GM21423 (cell line): ENCODE results near the gene PDGFA.

Source experiments
- ATAC-seq: cut with Tn5 transposase; IDR thresholded peaks from one replicate; pipeline ENCODE4 v1.9.1; 2021; ENCODE audit warnings: mild to moderate bottlenecking, moderate library complexity; ENCODE audit not compliant: unreplicated experiment

The PDGFA gene

DNA sequence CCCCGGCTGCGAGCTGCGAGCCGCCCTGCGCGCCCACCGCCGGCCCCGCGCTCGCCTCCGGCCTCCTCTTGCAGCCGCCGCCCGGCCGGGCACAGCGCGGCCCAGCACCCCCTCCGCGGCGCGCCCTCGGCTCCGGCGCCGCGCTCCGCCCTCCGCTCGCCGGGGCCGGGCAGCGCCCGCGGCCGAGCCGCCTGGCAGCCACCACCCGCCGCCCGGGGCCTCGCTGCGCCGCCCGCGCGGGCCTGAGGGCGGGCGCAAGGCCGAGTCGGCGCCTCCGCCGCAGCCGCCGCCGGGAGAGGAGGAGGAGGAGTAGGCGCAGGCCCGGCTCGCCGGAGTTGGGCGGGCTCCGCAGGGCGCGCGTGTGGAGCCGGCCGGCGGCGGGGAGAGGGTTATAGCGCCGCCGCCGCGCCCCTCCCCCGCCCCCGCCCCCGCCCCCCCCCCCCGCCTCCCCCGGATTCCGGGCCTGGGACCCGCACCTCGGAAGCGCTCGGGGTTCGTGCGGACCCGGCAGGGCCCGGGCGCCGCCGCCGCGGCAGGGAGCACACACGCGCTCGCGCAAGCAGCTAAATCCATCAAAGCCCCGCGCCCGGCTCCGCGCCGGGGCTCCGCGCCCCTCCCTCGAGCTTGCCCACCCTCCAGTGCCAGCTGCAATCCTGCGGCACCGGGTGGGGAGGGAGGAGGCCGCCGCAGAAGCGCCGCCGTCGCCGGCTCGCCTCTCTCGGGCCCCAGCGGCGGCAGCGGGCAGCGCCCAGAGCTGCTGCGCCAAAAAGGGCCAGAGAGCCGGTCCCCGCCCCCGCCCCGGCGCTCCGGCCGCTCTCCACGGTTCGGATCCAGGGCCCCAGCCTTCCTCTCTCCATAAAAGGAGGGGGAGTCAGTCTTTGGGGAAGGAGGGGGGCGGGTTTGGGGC, at the start of gene PDGFA:
Gene PDGFA (minus strand): TSS at position 363 of the 907 bp plus-strand sequence. CDS start 845 bp downstream, outside the sequence.
- ATAC-seq, result no peak

DNA sequence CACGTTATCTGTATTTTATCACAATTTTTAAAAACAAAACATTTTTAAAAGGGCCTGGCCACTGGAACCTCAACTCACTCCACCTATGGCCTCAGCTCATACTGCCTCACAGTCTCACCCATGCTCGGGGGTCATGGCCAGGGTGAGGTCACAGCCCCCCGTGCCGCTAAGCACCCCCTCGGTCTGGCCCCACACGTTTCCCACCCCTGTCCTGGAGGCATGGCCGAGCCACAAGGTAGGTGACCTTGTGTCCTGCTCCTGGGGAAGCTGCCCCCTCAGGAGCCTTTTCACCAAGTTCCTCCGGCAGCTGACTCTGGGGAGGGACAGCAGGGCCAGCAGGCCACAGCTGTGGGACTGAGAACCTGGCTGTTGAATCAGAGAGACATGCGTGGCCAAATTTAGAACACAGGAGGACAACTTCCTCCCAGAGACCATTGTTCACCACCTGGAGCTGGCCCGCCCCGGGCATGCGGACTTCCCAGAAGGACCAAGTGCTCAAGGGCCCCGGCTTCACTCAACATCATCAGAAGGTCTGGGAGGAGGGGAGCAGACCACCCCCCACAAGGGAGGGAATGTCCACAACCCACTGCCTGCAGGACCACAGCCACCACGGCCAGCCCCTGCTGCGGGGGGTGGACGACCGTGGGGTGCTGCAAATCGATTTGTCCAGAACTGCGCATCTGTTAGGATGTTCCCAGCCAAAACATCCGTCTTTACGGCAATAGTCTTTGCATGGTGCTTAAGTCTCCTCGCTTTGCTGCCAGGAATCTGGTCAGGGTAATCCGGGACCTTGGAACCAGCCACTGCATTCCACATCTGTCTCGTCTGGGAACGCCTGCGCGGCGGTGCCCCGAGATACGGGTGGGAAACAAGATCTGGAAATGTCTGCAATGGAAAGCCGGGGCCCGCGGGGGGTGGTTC, 48.6 kb upstream of the PDGFA start:
- ATAC-seq, result no peak

DNA sequence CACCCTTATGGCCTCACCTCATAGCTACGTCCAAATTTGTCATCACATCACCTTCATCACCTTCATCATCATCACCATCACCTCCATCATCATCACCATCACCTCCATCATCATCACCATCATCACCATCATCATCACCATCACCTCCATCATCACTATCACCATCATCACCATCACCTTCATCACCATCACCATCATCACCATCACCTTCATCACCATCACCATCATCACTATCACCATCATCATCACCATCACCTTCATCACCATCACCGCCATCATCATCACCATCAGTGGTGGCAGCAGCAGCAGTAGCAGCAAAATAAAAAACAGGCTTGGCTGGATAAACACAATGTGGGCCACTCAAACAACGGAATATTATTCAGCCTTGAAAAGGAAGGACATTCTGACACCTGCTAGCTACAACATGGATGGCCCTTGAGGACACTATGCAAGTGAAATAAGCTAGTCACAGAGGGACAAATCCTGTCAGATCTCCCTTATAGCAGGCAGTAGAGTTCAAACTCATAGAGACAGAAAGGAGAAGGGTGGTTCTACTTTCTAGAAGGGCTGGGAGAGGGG, 47.7 kb upstream of the PDGFA start:
- no peak for ATAC-seq

DNA sequence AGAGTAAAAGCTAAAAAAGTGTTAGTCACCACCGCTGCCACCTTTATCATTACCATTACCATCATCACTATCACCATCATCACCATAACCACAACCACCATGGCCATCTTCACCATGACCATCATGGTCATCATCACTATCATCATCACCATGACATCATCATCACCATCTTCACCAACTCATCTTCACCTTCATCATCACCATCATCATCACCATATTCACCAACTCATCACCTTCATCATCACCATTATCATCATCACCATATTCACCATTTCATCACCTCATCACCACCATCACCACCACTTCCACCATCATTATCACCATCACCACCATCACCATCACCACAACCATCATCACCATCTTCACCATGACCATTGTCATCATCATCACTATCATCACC, 46.5 kb upstream of the PDGFA start:
- no peak for ATAC-seq

DNA sequence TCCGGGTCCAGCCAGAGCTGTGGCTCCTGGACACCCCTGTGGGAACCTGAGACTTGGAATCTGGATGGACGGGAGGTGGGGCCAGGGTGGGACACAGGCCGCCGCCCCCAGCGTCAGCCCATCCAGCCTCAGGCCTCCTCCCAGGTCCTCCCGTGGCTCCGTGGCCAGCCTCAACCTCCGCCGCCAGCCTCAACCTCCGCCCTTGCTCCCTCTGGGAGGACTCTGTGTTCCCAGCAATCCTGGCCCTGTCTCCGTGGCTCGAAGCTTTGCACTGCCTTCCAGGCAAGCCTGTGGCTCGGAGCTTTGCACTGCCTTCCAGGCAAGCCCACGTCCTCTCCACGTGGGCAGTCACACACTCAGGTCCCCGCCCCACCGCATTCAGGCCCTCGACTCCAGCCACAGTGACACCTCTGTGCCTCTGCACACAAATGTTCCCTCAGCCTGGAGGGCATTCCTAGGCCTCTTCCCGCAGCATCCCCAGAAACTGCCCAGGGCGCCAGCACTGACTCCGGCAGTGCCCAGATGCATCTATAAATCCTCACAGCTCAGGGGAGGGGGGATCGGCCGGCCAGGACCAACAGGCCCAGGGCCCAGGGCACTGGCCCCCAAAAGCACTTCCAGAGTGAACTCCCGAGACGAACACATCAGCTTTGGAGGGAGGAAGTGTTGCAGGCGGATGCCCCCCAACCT, 44.7 kb upstream of the PDGFA start:
- ATAC-seq, result no peak

DNA sequence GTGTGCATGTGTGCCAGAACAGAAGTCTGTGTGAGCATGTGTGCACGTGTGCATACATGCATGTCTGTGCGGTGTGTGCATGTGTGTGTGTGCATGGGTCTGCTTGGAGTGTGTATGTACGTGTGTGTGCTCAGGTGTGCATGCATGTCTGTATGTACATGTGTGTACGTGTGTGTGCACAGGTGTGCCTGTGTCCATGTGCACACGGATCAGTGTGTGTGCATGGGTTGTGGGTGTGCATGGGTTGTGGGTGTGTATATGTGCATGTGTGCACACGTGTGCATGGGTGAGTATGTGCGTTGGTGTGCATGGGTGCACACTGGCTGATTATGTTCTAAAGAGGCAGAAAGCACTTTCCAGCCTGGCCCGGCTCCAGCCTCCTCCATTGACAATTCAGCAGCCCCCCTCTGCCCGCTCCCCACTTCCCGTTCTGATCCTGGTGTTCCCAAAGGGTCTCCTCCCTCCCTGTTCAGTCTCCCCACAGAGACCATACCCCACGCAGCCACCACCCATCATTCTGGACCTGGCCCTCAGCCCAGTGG, 44.1 kb upstream of the PDGFA start:
- ATAC-seq, result no peak

DNA sequence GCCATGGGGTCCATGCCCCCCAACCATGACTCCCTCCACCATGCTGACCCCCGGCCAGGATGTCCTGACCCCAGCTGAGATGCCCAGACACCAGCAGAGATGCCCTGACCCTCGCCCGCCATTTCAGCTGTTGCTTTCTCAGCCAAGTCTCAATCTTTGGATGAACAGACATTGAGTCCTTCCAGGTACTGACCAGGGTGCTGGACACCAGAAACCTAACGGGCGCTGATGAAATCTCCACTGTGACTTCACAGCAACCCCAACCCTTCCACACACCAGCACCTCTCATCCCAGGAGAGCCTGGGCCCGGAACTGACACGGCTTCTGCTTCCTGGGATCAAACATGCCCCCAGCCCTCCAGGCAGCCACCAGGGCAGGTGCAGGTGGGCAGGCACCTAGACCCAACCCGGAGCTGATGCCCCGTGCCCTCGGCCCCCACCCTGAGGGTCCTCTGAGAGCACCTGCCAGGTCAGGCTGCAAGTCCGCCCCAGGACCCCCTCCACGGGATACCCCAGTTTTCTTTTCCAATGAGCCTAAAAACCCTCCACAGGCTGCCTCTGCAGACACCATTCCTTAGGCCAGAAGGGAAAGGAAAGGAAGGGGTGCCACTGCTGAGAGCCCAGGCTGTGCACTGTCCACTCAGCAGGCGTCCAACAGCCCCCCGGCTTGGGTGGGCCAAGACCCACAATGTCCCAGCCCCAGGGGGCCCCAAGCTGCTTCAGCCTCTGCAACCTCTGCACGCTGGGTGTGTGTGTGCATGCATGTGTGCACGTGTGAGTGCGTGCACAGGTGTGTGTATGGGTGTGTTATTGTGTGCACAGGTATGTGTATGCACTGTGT, 43.4 kb upstream of the PDGFA start:
- no peak for ATAC-seq

DNA sequence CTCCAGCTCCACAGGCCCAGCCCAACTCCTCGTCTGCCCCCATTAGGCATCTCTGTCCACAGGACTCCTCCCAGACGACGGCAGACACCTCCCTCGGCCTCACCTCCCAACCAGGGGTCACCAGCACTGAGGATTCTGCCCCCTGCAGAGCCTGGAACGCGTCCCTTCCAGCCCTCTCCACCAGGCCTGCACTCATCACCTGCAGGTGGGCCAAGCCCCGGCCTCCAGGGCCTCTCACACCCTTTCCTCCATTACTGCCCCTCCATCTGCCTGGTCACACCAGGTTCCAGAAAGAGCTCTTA, 42.7 kb upstream of the PDGFA start:
- no peak for ATAC-seq

DNA sequence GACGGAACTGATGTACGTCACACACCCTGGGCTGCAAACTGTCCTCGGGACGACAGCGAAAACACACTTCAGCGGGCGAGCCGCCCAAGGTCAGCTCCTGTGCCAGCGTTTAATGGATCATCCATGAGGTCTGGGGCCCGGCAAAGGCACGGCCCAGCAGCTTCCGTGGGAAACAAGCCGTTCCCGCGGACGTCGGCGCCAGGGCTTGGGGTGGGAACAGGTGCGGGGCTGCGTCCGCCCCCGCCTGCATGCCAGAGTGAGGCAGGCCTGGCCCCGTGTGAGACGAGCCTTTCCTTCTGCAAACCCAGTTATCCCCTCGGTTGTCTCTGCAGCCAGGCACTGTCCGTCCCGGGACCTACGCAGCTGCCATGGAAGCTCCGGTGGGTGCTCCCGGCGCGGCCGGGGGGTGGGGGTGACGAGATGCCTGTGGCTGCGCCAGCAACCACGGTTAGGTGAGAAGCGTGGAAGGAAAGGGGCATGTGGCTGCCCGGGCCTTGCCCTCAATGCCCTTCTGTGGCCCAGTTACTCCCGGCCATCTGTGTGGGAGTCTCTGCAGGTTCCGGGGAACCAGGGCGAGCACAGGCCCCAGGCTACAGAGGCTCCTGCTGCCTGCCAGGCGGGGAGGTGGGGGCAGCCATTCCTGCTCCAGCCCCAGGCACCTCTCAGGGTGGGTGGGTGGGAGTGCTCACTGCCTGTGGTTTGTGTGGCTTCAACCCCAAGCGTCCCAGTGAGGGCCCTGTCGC, 42.2 kb upstream of the PDGFA start:
- no peak for ATAC-seq

DNA sequence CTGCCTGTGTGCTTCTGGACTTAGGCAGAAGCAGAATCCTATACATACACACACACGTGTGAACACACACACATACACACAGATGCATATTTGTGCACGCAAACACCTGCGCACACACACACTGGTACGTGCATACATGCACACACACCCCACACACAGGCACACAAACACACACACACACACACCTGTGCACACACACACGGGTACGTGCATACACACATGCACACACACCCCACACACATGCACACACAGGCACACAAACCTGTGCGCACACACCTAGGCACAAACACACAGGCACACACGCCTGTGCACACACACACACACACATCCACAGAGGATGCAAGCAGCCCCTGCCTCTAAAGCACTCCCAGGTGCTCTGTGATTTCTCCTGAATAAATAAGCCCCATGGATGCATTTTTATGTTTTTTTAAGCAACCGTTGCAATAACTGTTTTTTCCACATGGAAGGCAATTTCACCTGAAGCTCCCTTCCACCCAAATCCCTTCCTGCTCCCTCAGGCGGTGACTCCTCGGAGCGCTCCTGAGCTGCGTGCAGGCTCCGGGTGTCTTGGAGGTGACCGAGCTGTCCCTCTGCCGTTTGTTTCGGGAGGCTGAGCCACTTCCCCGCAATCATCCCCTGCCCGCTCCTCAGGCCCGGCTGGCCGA, 41.5 kb upstream of the PDGFA start:
- no peak for ATAC-seq

DNA sequence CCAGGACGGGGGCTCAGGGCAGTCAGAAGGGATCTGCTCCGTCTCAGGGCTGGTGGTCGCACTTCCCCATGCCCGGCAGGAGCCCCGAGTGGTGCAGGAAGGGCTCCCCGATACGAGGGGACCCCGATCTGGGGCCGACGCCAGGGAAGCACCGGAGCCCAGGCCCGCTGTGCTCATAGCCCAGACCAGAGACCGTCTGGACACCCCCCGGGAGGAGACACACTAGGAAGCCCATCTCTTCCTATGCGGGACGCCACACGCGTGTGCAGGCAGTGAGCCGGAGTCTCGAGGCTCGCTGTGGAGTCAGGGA, 39.7 kb upstream of the PDGFA start:
- no peak for ATAC-seq

DNA sequence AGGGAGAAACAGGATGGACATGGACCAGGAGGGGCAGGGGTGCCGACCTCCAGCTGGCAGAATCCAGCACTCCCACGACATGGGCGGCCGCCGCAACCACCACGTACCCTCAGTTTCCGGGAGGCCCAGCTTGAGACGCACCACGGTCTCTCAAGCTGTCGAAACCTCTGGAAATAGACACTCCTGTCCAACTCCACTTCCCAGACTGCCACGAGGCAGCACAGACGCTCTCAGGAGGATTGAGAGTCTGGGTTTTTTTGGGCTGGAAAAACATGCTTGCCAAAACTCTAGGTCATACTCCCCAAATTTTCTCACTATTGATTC, 37.9 kb upstream of the PDGFA start:
- ATAC-seq, result no peak

DNA sequence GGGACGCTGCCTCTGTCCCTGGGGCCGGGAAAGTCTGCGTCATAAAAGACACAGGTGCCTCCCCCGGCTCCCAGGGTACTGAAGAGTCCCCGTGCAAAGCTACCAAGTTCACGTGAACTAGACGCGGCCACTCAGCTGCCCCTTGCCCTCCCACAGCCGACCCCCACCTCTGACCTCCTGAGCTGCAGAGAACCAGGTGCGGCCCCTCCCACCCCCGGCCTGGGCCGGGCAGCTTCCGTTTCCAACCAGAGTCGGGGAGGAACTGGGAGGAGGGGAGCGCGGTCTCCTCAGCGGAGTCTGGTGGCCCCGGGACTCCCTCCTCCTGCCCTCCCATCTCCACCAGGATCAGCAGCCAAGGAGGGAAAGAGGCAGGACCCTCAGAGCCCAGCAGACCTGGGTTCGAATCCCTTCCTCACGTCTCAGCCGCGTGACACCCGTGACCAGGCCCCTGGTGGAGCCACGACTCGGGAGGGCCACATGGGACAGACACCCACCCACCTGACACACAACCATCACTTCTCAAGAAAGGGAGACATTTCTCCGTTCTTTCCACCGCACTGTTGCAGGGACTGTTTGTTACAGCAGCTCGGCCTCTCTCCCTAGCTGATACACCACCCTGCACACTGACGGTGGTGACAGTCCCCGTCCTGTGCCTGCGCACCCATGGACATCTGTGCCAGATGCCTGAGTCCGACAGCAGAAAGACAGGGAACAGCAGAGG, 37.4 kb upstream of the PDGFA start:
- ATAC-seq, result no peak

DNA sequence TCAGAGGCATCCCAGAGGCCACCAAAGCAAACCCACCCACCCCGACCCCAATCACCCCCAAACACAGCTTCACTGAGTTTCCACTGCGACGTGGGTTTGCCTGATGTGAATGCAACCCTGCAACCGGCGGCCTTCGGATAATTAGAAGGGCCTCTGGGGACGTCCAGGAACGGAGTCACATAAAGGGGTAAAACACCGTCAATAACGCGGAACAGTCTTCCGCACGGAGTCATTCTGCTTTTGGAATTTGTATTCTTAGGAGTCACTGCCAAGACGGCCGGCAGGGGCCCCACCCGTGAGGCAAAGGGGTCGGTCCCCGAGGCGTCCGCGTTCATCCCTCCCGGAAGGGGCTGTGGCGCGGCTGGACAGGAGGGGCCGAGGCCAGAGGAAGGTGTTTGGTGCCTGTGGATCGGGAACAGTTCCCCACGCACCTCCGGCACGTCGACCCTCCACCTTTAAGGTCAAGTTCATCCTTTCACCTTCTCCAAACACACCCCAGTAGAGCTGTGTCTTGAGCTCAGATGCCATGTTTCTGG, 36.7 kb upstream of the PDGFA start:
- no peak for ATAC-seq

DNA sequence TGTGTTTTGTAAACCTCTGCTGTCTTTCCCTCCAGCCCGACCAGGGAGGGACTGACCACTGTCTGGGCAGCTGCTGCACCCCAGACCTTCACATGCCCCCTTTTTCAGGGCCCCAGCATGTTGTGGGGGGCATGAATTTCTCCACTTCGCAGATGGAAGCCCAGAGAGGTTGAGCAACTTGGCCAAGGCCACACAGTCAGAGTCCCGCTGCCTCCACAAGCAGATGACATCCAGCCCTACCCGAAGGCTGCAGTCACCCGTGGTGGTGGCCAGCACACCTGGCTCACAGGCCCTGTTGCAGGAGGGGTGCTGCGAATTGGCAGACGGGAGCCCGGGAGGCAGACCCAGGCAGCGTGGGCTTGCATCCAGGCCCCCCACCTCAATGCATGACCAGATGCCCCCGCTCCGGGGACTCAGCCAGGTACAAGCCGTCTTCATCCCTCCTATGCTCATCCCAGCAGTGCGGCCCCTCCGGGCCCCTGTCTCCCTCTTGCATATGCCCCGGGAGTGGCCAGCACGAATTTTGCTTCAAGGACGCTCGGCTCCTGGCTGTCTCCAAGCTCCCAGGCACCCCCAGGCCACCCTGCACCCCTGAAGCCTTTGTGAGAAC, 36.0 kb upstream of the PDGFA start:
- no peak for ATAC-seq

DNA sequence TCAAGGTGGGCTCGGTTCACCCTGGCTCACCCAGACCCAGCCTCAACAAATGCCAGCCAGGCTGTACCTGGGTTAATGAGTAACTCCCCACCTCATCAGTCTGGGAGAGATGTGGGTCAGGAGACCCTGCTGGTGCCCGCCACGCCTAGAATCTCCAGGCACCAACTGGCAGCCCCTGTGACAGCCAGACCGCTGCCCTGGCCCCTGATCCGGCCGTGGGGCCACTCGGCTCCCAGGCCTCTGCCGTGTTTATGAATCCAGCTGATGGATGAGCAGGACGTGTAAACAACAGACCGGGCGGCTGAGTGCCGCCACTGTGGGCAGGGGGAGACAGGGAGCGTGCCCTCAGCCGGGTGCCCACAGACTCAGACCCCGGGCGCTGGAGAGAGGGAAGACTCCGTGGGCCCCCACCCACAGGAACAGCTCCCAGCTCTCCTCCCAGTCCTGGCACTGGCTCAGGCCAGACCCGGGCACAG, 34.0 kb upstream of the PDGFA start:
- ATAC-seq, result no peak

DNA sequence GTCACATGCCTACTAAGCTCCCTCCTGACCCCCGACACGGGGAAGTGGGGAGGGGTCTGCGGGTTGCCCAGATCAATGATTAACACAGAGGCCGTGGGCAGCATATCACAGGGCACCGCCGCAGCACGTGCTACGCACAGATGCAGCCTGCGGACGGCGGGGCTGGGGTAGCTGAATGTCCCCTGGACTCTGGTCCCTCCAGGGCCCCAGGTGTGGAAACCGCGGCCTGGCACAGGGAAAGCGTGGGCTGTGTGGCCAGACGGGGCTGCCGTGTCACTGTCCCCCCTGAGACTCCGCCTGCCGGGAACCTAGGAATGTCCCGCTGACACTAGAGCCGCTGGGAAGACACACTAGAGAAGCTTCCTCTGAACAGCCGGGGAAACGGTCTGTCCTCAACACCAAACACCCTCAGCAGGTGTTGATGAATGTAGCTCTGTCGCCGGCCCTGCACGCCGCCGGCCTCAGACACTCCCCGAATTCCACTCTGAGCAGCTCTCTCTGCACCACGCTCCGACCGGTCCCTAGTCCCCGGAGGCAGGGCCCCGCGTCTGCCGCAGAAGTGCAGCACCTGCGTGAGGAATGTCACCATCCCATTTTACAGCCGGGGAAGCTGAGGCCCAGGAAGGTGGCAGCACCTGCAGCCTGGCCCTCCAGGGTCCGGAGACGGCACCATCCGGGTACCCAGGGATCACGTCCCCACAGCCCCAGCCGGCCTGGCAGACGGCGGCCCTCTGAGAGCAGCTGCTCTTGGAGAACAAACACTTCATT, 33.4 kb upstream of the PDGFA start:
- ATAC-seq, result no peak
